HG02571 (cell line): ENCODE results near the gene AFF3.

Experiments used
- ATAC-seq: cut with Tn5 transposase; IDR thresholded peaks from one replicate; pipeline ENCODE4 v1.9.1; 2021; ENCODE audit warnings: mild to moderate bottlenecking, moderate library complexity; ENCODE audit not compliant: unreplicated experiment

Gene AFF3

GRCh38 chr2:100046961-100047947, 95.1 kb downstream of the AFF3 start:
- ATAC-seq = no peak

- ATAC-seq = no peak
Observed at GRCh38 chr2:100045000-100045399, 97.4 kb downstream of the AFF3 start.

- no peak for ATAC-seq
Observed at GRCh38 chr2:100043891-100044255, 98.5 kb downstream of the AFF3 start.

GRCh38 chr2:100043081-100043890, 99.1 kb downstream of the AFF3 start:
- ATAC-seq = no peak

- ATAC-seq = no peak
Observed at GRCh38 chr2:100042562-100042961, 99.8 kb downstream of the AFF3 start.

- ATAC-seq = no peak
Observed at GRCh38 chr2:100041946-100042345, 100.4 kb downstream of the AFF3 start.

GRCh38 chr2:100041385-100041784, 101.0 kb downstream of the AFF3 start:
- no peak for ATAC-seq

GRCh38 chr2:100040906-100041305, 101.5 kb downstream of the AFF3 start:
- ATAC-seq = no peak

- ATAC-seq = no peak
Observed at GRCh38 chr2:100039291-100039980, 103.0 kb downstream of the AFF3 start.

GRCh38 chr2:100038011-100038410, 104.4 kb downstream of the AFF3 start:
- no peak for ATAC-seq

- ATAC-seq = no peak
Observed at GRCh38 chr2:100036793-100037192, 105.6 kb downstream of the AFF3 start.

GRCh38 chr2:100036026-100036425, 106.4 kb downstream of the AFF3 start:
- ATAC-seq = no peak

GRCh38 chr2:100034431-100034830, 108.0 kb downstream of the AFF3 start:
- ATAC-seq = no peak

GRCh38 chr2:100033976-100034375, 108.4 kb downstream of the AFF3 start:
- ATAC-seq = no peak

- ATAC-seq = no peak
Observed at GRCh38 chr2:100031604-100032003, 110.8 kb downstream of the AFF3 start.

GRCh38 chr2:100029460-100029859, 112.9 kb downstream of the AFF3 start:
- no peak for ATAC-seq

- ATAC-seq = no peak
Observed at GRCh38 chr2:100021791-100022340, 120.5 kb downstream of the AFF3 start.

GRCh38 chr2:100019499-100019898, 122.9 kb downstream of the AFF3 start:
- ATAC-seq = no peak

GRCh38 chr2:100018341-100019193, 123.8 kb downstream of the AFF3 start:
- no peak for ATAC-seq

GRCh38 chr2:100017633-100018032, 124.8 kb downstream of the AFF3 start:
- ATAC-seq = no peak
